ENCODE data around the gene ZNF580. TPM values are rescaled to one million over a fixed set of nuclear protein-coding genes. Genes with fewer than 3 reads are reported as not detected.
A peak's percentile ranks its signal among the peaks of the same experiment; 100 is the strongest.

The ZNF580 gene
- total and polyA plus RNA-seq, 9 of the 15 experiments (the other 6 are each of a cell fraction or from before 2014, with no cell fraction given) = 2.3 to 47.4 (median 6.0) TPM

DNA sequence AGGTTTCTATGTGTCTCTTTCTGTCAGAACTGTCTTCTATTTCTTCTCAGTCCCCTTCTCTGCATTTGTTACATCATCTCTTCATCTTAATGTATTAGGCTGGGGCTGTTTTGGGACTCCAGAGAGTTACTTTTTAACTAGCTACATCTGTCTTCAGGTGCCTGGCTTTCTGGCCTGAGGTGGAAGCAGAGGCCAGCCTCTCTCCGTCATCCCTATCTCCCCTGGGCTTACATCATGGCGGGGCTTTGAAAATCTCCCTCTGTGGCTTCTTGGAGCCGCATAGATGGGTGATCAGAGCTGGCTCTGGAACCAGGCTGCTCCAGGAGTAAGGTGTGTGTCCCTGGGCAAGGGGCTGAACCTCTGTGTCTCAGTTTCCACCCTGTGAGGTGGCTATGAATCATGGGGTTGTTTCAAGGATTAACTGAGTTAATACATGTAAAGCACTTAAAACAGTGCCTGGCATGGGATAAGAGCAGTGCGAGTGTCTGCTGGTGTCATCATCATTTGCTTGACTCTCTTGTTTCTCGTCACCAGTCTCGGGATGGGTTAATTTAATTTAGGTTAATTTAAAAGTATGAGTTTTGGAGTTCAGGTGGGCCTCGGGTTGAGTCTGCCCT, 36.2 kb downstream of the ZNF580 start:
- peaks cover 6% of the 10 kb centered on the region for H3K9me1 ChIP-seq (ENCODE audit: control insufficient read depth, insufficient read depth, low read length)
- H4K20me1 ChIP-seq (replicated peaks; ENCODE audit: control insufficient read depth, insufficient read depth, low read length) = peaks cover 33% of the 10 kb centered on the region
- intact Hi-C loops (cut with micrococcal nuclease) = no loop called here
- H3K4me1 ChIP-seq (replicated peaks in 1 of 2; ENCODE audit: control insufficient read depth in 2 of 2, insufficient read depth in 2 of 2, low read length in 2 of 2) = peaks cover 41 to 67% of the 10 kb centered on the region in 2 experiments
- H3K4me3 ChIP-seq = peak overlapping the region; percentile 83
- H3K27me3 ChIP-seq (ENCODE audit: control insufficient read depth in 2 of 2, insufficient read depth in 2 of 2, low read length in 2 of 2) = no peaks in the 10 kb centered on the region
- H3K4me2 ChIP-seq (ENCODE audit: insufficient read depth, low read length) = peak overlapping the region; percentile 89
- DNase-seq (ENCODE audit: extremely low read depth in 1 of 4, low spot score in 3 of 4) (no peak), FAIRE-seq (peak; percentile 32), ATAC-seq (no peak)
- peaks cover 85% of the 10 kb centered on the region; the same call in 2 of the 3 replicates for H3K36me3 ChIP-seq (ENCODE audit: control insufficient read depth, insufficient read depth, low read length)
- no peaks in the 10 kb centered on the region for H3K9me3 ChIP-seq (replicated peaks; ENCODE audit: control insufficient read depth, insufficient read depth, low read depth, low read length)
- peaks cover 88% of the 10 kb centered on the region for H3K79me2 ChIP-seq (ENCODE audit: control insufficient read depth, insufficient read depth, low read length)
- in situ Hi-C loops (cut with MboI) = no loop called here
- ChIA-PET CTCF (ENCODE audit: low intra/inter-chr PET ratio) (no interaction called here), POLR2A (interaction anchor here (0.6 to 1.6 kb wide), 6 partner anchors 14 to 117 kb away, joined by 3 to 4 read pairs (median 3); partner anchors contain the start of gene U2AF2)
- H3K9ac ChIP-seq (ENCODE audit: insufficient read depth in 1 of 2, low read depth in 2 of 2, low read length in 2 of 2) = peak overlapping the region; percentile 81 to 88; a peak in 3 of 4 replicates
- TF ChIP-seq RFX7 (CRISPR knock-in tag; IDR thresholded peaks at IDR 0.05) (no peak), CEBPG (CRISPR knock-in tag; IDR thresholded peaks at IDR 0.05) (peak; percentile 26; the same call in 1 of the 2 replicates), CEBPG (tag; conservative IDR thresholded peaks at IDR 0.05 in 1 of 2, IDR thresholded peaks at IDR 0.05 in 1 of 2) (no peak), NFIX (CRISPR knock-in tag; IDR thresholded peaks at IDR 0.05; ENCODE audit: low read depth) (no peak), NCOR1 (IDR thresholded peaks at IDR 0.05) (no peak)
- TF ChIP-seq, protein P1, sequence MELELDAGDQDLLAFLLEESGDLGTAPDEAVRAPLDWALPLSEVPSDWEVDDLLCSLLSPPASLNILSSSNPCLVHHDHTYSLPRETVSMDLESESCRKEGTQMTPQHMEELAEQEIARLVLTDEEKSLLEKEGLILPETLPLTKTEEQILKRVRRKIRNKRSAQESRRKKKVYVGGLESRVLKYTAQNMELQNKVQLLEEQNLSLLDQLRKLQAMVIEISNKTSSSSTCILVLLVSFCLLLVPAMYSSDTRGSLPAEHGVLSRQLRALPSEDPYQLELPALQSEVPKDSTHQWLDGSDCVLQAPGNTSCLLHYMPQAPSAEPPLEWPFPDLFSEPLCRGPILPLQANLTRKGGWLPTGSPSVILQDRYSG (tag; conservative IDR thresholded peaks at IDR 0.05; ENCODE audit: low read depth) = no peak
- no TSS peak for BruUV-seq (replicated peaks)
- H3K27ac ChIP-seq (ENCODE audit: extremely low read depth, low read depth, low read length) = peak overlapping the region; percentile 54
- no peak overlapping the region for H2AFZ ChIP-seq (ENCODE audit: low read depth, low read length)
- 40% methylated on average over 7 of the region's 7 CpGs for WGBS (ENCODE audit: insufficient coverage, low coverage, missing lambda C conversion rate)
